ENCODE measurements around the gene NKPD1. TPM values are rescaled to one million over a fixed set of nuclear protein-coding genes. Genes with fewer than 3 reads are reported as not detected.

The NKPD1 gene
- total RNA-seq, 2 experiments from 2014 or later, result 0.73 to 0.91 TPM

GRCh38 chr19:45130236-45130635, 30.5 kb downstream of the NKPD1 start:
- Histone ChIP-seq H3K4me3 (ENCODE audit: low read length) (no peak overlapping the region), H3K36me3 (ENCODE audit: insufficient read depth, low read length) (no peaks in the 10 kb centered on the region), H3K27ac (ENCODE audit: low read depth in 1 of 2, low read length in 2 of 2) (no peak overlapping the region), H3K4me1 (ENCODE audit: insufficient read depth, low read length) (peaks cover 13% of the 10 kb centered on the region), H3K9me3 (ENCODE audit: control insufficient read depth in 1 of 2, insufficient read depth in 1 of 2, low read length in 2 of 2) (no peaks in the 10 kb centered on the region), H3K27me3 (ENCODE audit: control insufficient read depth in 1 of 2, insufficient read depth in 2 of 2, low read length in 2 of 2) (no peaks in the 10 kb centered on the region)
- H3K27me3 Mint-ChIP-seq, result no peaks in the 10 kb centered on the region
- POLR2A ChIA-PET, result no interaction called here
- no peak overlapping the region for H3K4me3 Mint-ChIP-seq
- ATAC-seq (ENCODE audit: poor library complexity), result no peak
- CTCF ChIA-PET, result no interaction called here
- peaks cover 11% of the 10 kb centered on the region for H3K4me1 Mint-ChIP-seq (ENCODE audit: low read depth)
- no peaks in the 10 kb centered on the region for H3K9me3 Mint-ChIP-seq
- no peak overlapping the region for H3K27ac Mint-ChIP-seq
- no peak for TF ChIP-seq CTCF (IDR thresholded peaks at IDR 0.05)
- no peak for DNase-seq
- intact Hi-C loops (cut with DNase I, micrococcal nuclease), result no loop called here
- H3K36me3 Mint-ChIP-seq (ENCODE audit: low read depth), result no peaks in the 10 kb centered on the region

GRCh38 chr19:45128806-45129205, 32.0 kb downstream of the NKPD1 start:
- Histone ChIP-seq H3K4me1 (ENCODE audit: insufficient read depth, low read length) (peaks cover 13% of the 10 kb centered on the region), H3K27me3 (ENCODE audit: control insufficient read depth in 1 of 2, insufficient read depth in 2 of 2, low read length in 2 of 2) (no peaks in the 10 kb centered on the region), H3K4me3 (ENCODE audit: low read length) (no peak overlapping the region), H3K9me3 (ENCODE audit: control insufficient read depth in 1 of 2, insufficient read depth in 1 of 2, low read length in 2 of 2) (no peaks in the 10 kb centered on the region), H3K27ac (ENCODE audit: low read depth in 1 of 2, low read length in 2 of 2) (no peak overlapping the region), H3K36me3 (ENCODE audit: insufficient read depth, low read length) (no peaks in the 10 kb centered on the region)
- no peaks in the 10 kb centered on the region for H3K36me3 Mint-ChIP-seq (ENCODE audit: low read depth)
- intact Hi-C loops (cut with DNase I, micrococcal nuclease), result loop anchor here in 1 of 2 experiments (5.0 kb wide), 2 partner anchors 37 to 58 kb away; partner anchors contain the start of gene PPP1R37
- ATAC-seq (ENCODE audit: poor library complexity) (no peak), DNase-seq (no peak)
- peaks cover 15% of the 10 kb centered on the region for H3K4me1 Mint-ChIP-seq (ENCODE audit: low read depth)
- no peak overlapping the region for H3K27ac Mint-ChIP-seq
- H3K9me3 Mint-ChIP-seq, result no peaks in the 10 kb centered on the region
- POLR2A ChIA-PET, result no interaction called here
- no peak overlapping the region for H3K4me3 Mint-ChIP-seq
- H3K27me3 Mint-ChIP-seq, result no peaks in the 10 kb centered on the region
- TF ChIP-seq CTCF (IDR thresholded peaks at IDR 0.05), result no peak
- CTCF ChIA-PET, result no interaction called here

- peaks cover 16% of the 10 kb centered on the region for H3K4me1 Mint-ChIP-seq (ENCODE audit: low read depth)
- ChIA-PET CTCF (no interaction called here), POLR2A (interaction anchor here (0.5 kb wide), 1 partner anchor 25 kb away, joined by 3 read pairs; no protein-coding TSS in a partner anchor)
- H3K4me3 Mint-ChIP-seq, result no peak overlapping the region
- peaks cover 13% of the 10 kb centered on the region for H3K4me1 ChIP-seq (ENCODE audit: insufficient read depth, low read length)
- no peaks in the 10 kb centered on the region for H3K9me3 ChIP-seq (ENCODE audit: control insufficient read depth in 1 of 2, insufficient read depth in 1 of 2, low read length in 2 of 2)
- H3K27ac ChIP-seq (ENCODE audit: low read depth in 1 of 2, low read length in 2 of 2), result no peak overlapping the region
- no peak for ATAC-seq (ENCODE audit: poor library complexity)
- H3K4me3 ChIP-seq (ENCODE audit: low read length), result no peak overlapping the region
- intact Hi-C loops (cut with DNase I, micrococcal nuclease), result loop anchor here in 1 of 2 experiments (5.0 kb wide), 2 partner anchors 36 to 59 kb away; partner anchors contain the start of gene PPP1R37
- no peak for TF ChIP-seq CTCF (IDR thresholded peaks at IDR 0.05)
- H3K27me3 ChIP-seq (ENCODE audit: control insufficient read depth in 1 of 2, insufficient read depth in 2 of 2, low read length in 2 of 2), result no peaks in the 10 kb centered on the region
- no peaks in the 10 kb centered on the region for H3K27me3 Mint-ChIP-seq
- no peak for DNase-seq
- no peak overlapping the region for H3K27ac Mint-ChIP-seq
- H3K36me3 Mint-ChIP-seq (ENCODE audit: low read depth), result no peaks in the 10 kb centered on the region
- no peaks in the 10 kb centered on the region for H3K36me3 ChIP-seq (ENCODE audit: insufficient read depth, low read length)
- H3K9me3 Mint-ChIP-seq, result no peaks in the 10 kb centered on the region
These were observed 32.6 kb downstream of the NKPD1 start for GRCh38 chr19:45128146-45128545.
